Endothelial cell of umbilical vein (primary cell): ENCODE measurements around the gene NPLOC4.

Experiments used
- EZH2 ChIP-seq: IDR thresholded peaks from 2 replicates; pipeline ENCODE4 v1.6.1; 2012; ENCODE audit warnings: borderline replicate concordance, low read depth, mild to moderate bottlenecking, moderate library complexity, low read length, inconsistent platforms; ENCODE audit not compliant: severe bottlenecking
- FOS ChIP-seq: IDR thresholded peaks from 2 replicates; pipeline ENCODE4 v1.6.1; 2011; ENCODE audit warnings: mild to moderate bottlenecking, low read length, moderate library complexity, borderline replicate concordance; ENCODE audit not compliant: insufficient read depth
- GATA2 ChIP-seq: IDR thresholded peaks from 2 replicates; pipeline ENCODE4 v1.7.0; 2011; ENCODE audit warnings: low read depth, mild to moderate bottlenecking, moderate library complexity, mixed read lengths, low read length; ENCODE audit not compliant: insufficient read length, insufficient read depth
- JUN ChIP-seq: IDR thresholded peaks from 2 replicates; pipeline ENCODE4 v1.6.1; 2011; ENCODE audit warnings: borderline replicate concordance, low read depth; ENCODE audit not compliant: insufficient read length, insufficient read depth
- MYC ChIP-seq: IDR thresholded peaks from one replicate; pipeline ENCODE4 v1.6.1; 2011; ENCODE audit warnings: mild to moderate bottlenecking, low read depth, low read length
- POLR2A ChIP-seq: IDR thresholded peaks from 2 replicates; pipeline ENCODE4 v1.6.1; 2012; ENCODE audit warnings: low read depth, mild to moderate bottlenecking, control low read depth, low read length
- TF ChIP-seq, protein P1 (sequence below), 2 donors: IDR thresholded peaks; 1 replicate in 1 of 2; 2 replicates in 1 of 2; pipeline ENCODE4 v1.5.1; 2011; ENCODE audit warnings: low read length in 2 of 2, mild to moderate bottlenecking in 2 of 2, moderate library complexity in 2 of 2, control low read depth in 1 of 2, inconsistent platforms in 1 of 2, low read depth in 1 of 2; ENCODE audit not compliant: insufficient read depth in 1 of 2; ENCODE audit errors: extremely low read depth in 1 of 2

DNA sequence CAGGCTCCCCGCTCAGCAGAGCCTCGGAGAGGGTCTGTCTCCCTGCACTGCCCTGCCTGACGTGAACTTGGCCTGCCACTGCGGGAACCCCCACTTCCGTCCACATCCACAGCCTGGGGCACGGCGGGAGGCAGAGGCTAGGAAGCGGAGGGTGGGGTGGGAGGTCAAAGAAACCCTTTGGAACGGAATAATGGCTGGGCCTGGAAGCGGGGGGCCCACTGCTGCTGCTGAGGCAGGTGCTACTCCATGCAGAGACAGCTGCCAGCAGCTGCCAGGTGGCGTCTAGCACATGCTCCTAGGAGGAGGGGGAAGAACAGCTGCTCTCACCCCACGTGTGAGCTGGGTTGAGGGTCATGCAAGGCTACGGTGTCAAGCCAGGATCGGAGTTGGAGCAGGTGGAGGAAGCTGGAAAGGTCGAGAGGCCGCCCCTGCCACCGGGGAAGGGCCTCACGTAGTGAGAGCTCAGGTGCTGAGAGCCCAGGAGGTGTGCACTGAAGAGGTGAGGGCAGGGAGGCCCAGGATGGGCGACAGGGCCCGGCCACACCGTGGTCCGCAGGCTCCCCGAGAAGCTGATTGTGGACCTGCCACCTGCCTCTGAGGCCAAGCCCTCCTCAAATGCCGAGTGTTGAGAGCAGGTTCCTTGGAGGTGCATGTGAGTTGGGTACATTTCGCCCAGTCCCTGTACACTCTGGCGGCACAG is 98.9 kb downstream of the NPLOC4 start:
- TF ChIP-seq, protein P1, sequence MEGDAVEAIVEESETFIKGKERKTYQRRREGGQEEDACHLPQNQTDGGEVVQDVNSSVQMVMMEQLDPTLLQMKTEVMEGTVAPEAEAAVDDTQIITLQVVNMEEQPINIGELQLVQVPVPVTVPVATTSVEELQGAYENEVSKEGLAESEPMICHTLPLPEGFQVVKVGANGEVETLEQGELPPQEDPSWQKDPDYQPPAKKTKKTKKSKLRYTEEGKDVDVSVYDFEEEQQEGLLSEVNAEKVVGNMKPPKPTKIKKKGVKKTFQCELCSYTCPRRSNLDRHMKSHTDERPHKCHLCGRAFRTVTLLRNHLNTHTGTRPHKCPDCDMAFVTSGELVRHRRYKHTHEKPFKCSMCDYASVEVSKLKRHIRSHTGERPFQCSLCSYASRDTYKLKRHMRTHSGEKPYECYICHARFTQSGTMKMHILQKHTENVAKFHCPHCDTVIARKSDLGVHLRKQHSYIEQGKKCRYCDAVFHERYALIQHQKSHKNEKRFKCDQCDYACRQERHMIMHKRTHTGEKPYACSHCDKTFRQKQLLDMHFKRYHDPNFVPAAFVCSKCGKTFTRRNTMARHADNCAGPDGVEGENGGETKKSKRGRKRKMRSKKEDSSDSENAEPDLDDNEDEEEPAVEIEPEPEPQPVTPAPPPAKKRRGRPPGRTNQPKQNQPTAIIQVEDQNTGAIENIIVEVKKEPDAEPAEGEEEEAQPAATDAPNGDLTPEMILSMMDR (IDR thresholded peaks at IDR 0.05; ENCODE audit: extremely low read depth in 1 of 2, insufficient read depth in 1 of 2, low read depth in 1 of 2, low read length in 2 of 2) = no peak
- TF ChIP-seq JUN (no peak), GATA2 (no peak), MYC (no peak), EZH2 (no peak), FOS (no peak), POLR2A (no peak)
